Measurements from ENCODE around the gene CFDP1.

GRCh38 chr16:75472908-75473877 is 39.9 kb upstream of the CFDP1 start:
- no peak for TF ChIP-seq POLR2AphosphoS5 (IDR thresholded peaks at IDR 0.05; ENCODE audit: low read depth, low read length)
- TF ChIP-seq SIN3A (IDR thresholded peaks at IDR 0.05; ENCODE audit: borderline replicate concordance, insufficient read depth, low read length) = no peak
- TF ChIP-seq FOXP2 (optimal IDR thresholded peaks at IDR 0.05; ENCODE audit: borderline replicate concordance, extremely low read depth, extremely low read length, insufficient read depth) = no peak
- no peak for TF ChIP-seq TAF1 (IDR thresholded peaks at IDR 0.05; ENCODE audit: borderline replicate concordance, insufficient read depth, low read length)
- TF ChIP-seq, protein P1, sequence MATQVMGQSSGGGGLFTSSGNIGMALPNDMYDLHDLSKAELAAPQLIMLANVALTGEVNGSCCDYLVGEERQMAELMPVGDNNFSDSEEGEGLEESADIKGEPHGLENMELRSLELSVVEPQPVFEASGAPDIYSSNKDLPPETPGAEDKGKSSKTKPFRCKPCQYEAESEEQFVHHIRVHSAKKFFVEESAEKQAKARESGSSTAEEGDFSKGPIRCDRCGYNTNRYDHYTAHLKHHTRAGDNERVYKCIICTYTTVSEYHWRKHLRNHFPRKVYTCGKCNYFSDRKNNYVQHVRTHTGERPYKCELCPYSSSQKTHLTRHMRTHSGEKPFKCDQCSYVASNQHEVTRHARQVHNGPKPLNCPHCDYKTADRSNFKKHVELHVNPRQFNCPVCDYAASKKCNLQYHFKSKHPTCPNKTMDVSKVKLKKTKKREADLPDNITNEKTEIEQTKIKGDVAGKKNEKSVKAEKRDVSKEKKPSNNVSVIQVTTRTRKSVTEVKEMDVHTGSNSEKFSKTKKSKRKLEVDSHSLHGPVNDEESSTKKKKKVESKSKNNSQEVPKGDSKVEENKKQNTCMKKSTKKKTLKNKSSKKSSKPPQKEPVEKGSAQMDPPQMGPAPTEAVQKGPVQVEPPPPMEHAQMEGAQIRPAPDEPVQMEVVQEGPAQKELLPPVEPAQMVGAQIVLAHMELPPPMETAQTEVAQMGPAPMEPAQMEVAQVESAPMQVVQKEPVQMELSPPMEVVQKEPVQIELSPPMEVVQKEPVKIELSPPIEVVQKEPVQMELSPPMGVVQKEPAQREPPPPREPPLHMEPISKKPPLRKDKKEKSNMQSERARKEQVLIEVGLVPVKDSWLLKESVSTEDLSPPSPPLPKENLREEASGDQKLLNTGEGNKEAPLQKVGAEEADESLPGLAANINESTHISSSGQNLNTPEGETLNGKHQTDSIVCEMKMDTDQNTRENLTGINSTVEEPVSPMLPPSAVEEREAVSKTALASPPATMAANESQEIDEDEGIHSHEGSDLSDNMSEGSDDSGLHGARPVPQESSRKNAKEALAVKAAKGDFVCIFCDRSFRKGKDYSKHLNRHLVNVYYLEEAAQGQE (IDR thresholded peaks at IDR 0.05; ENCODE audit: insufficient read depth in 1 of 2, low read depth in 2 of 2, low read length in 2 of 2) = no peak

All from PFSK-1 (cell line).